Astrocyte of the cerebellum (primary cell): ENCODE measurements around the gene GABRG3.

Experiments used
- DNase-seq: peaks from one replicate; pipeline ENCODE4 v3.0.0-alpha.2; 2011; ENCODE audit warnings: low read depth
- H3K4me3 ChIP-seq: 2 replicates; pipeline ENCODE4 v1.5.1; 2011; ENCODE audit warnings: mild to moderate bottlenecking, low read depth, low read length, moderate library complexity
- in situ Hi-C: cut with HindIII; loops from 2 replicates; pipeline ENCODE4 v1.10.0; 2017; ENCODE audit warnings: low sequenced_read_pairs
- TF ChIP-seq, protein P1 (sequence below): IDR thresholded peaks from 2 replicates; pipeline ENCODE4 v1.5.1; 2012; ENCODE audit warnings: low read length, low read depth, moderate library complexity, mild to moderate bottlenecking; ENCODE audit errors: missing control alignments

Gene GABRG3

DNA sequence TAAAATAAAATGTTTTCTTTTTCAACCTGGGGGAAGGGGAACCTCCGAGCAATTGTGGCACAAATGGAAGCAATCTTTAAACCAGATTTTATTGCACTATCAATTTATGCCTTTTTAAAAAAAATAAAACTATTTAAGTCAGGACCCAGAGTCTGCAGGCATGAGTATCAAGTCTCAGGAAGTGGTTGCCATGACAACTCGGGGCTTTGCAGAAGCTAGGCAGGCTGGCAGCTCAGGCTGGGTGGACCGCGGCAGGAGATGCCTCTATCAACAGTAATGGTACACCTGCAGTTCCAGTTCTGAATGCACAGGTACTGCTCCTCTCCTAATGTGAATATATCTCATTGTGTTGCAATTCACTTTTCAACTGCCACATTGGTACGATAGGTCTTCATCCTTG lies 447.7 kb downstream of the GABRG3 start:
- in situ Hi-C loops, result no loop called here
- TF ChIP-seq, protein P1, sequence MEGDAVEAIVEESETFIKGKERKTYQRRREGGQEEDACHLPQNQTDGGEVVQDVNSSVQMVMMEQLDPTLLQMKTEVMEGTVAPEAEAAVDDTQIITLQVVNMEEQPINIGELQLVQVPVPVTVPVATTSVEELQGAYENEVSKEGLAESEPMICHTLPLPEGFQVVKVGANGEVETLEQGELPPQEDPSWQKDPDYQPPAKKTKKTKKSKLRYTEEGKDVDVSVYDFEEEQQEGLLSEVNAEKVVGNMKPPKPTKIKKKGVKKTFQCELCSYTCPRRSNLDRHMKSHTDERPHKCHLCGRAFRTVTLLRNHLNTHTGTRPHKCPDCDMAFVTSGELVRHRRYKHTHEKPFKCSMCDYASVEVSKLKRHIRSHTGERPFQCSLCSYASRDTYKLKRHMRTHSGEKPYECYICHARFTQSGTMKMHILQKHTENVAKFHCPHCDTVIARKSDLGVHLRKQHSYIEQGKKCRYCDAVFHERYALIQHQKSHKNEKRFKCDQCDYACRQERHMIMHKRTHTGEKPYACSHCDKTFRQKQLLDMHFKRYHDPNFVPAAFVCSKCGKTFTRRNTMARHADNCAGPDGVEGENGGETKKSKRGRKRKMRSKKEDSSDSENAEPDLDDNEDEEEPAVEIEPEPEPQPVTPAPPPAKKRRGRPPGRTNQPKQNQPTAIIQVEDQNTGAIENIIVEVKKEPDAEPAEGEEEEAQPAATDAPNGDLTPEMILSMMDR, result no peak
- DNase-seq, result no peak
- H3K4me3 ChIP-seq, result no peak overlapping the region

DNA sequence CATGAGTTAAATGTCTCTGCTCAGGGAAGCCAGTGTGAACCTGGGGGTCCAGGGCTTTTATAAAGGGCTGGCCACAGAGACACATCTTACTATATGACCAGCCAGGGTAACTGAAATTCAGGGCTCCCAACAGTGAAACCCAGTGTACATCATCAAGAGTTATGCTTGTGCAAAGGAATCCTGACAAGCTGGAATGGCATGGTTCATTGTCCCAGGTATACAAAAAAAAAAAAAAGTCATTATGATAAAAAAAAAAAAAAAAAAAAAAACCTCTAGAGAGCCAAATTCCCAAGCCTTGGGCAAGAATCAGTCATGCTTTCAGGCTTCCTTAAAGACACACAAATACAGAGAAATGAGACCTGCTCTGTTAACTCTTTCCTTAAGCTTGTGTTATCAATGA lies 452.0 kb downstream of the GABRG3 start:
- TF ChIP-seq, protein P1, result no peak
- no peak overlapping the region for H3K4me3 ChIP-seq
- in situ Hi-C loops, result no loop called here
- DNase-seq, result no peak

DNA sequence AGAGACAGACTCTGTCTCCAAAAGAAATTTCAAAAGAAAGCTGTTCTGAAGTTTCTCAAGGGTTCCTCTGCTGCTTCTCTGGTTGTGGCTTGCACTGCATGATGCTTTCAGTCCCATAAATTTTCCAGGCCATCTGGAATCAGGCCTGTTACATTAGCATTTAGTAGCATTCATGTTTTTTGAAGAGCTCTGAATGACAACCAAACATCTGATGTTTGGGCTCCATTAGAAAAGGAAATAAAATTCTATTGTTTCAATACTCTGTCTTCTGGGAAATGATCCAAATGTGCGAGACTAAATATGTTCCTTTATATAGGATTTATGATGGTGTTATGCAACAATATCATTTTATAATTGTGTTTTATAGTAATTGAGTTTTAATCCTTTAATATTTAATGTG lies 455.8 kb downstream of the GABRG3 start:
- in situ Hi-C loops, result no loop called here
- H3K4me3 ChIP-seq, result no peak overlapping the region
- DNase-seq, result no peak
- TF ChIP-seq, protein P1, result no peak

DNA sequence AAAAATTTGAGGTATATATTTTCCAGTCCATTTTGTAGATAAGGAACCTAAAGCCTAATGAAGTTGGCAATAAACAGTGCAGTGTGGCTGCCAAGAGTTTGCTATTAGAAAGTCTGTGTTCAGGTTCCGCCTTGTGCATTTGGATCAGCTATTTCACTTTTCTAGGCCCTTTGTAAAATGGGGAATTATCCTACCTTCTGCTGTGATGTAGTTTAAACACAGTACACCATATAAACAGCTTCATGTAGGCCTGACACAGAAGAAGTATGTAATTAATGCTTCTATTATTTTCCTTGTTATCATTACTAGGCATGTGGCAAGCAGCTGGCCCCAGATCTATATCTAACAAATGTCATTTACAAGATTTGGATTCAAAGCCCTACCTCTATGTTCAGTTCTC lies 456.3 kb downstream of the GABRG3 start:
- TF ChIP-seq, protein P1, result no peak
- H3K4me3 ChIP-seq, result no peak overlapping the region
- in situ Hi-C loops, result no loop called here
- DNase-seq, result no peak

DNA sequence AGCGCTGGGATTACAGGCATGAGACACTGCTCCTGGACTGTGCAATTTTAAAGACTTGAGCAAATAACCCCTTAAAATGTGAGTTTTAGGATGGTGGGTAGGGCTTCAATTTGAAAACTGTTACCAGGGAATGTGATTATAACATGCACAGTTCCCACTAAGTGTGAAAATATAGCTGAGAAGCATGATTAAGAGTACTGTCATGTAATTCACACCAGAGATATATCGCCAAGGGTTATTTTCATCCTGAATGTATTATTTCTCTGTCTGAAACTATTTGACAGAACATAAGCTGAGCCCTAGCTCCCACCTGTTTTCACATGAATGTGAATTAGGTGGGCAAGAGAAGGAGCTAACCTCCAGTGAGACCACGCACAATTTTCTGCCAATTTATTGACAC lies 457.2 kb downstream of the GABRG3 start:
- DNase-seq, result no peak
- in situ Hi-C loops, result no loop called here
- H3K4me3 ChIP-seq, result no peak overlapping the region
- TF ChIP-seq, protein P1, result no peak

DNA sequence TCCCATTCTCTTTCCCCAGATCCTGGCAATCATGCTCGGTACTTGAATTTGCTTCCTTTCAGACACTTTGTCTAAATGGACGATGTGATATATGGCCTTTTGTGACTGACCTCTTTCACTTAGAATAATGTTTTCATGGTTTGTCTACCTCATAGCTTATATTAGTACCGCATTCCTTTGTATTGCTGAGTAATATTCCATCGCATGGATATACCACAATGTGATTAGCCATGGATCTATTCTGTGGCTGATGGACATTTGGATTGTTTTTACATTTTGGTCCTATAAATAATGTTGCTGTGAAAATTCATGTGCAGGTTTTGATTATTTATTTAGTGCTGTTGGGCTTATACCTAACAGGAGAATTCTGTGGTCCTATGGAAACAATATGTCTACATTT lies 458.6 kb downstream of the GABRG3 start:
- TF ChIP-seq, protein P1, result no peak
- in situ Hi-C loops, result no loop called here
- DNase-seq, result no peak
- no peak overlapping the region for H3K4me3 ChIP-seq

DNA sequence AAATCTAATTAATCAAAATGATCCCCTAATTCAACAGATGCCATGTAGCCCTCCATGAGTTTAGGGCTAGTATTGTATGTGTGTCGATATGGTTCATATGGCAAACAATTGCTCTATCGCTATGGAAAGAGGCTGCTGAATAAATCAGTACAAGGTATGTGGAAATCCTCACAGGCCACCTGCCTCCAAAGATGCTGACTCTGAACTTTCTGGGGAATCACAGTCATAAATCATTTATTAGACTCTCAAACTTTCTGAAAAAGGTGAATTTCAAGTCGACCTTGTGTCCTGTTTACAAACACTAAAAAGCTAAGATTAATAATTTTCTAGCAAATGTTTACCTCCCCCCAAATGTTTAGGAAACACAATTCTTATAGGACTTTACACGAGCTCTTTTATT lies 462.6 kb downstream of the GABRG3 start:
- no peak for DNase-seq
- H3K4me3 ChIP-seq, result no peak overlapping the region
- TF ChIP-seq, protein P1, result no peak
- in situ Hi-C loops, result no loop called here
